Panc1 (cell line): ENCODE results near the gene KRR1.

ENCODE experiments used
- POLR2AphosphoS5 ChIP-seq: IDR thresholded peaks from 2 replicates; pipeline ENCODE4 v1.6.1; 2012; ENCODE audit warnings: mild to moderate bottlenecking, low read depth, low read length, moderate library complexity
- TF ChIP-seq, protein P1 (sequence below): fragments of 450-650 bp; IDR thresholded peaks from 2 replicates; pipeline ENCODE4 v1.5.1; 2017; ENCODE audit warnings: mild to moderate bottlenecking
- TF ChIP-seq, protein P2 (sequence below), 2 experiments: IDR thresholded peaks; 2 replicates each; pipeline ENCODE4 v1.6.1; 2011 to 2012; ENCODE audit warnings: low read depth in 2 of 2, control low read depth in 1 of 2, low read length in 1 of 2, mild to moderate bottlenecking in 1 of 2, moderate library complexity in 1 of 2; ENCODE audit not compliant: insufficient read depth in 1 of 2

DNA sequence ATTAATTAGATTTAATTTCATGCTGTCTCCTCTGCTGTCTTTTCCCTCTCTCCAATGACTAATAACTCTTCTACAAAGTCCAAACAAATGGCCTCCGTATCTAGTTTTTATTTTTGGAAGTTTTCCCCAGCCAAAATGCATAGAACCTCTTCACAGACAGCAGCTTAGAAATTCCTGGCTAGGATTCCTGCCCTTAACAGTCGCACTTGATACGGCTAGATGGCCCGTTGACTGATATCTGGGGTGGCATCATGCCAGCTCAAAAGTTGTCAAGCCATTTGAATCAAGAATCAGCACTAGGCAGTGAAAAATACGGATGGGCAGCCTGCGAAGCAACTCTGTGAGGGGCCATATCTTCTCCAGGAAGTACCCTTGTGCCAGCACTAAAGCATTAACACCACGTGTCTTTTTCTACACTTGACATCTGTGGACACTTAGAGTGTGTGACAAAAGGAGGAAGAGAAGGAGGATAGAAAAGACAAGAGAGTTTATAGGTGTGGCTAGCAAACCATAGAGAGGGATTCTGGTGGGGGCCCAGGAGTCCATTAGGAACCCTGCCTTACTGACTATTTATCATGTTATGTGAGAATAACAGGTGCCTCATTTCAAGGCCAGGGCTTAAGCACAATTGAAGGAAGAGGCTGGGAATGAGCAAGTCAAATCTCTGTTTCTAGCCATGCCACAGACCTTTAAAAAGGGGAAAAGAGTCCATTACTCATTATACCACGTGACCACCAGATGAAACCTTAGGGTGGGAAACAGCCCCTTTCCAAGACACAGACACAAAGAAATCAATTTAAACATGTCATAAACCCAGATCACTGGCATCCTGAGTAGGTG is 39.2 kb upstream of the KRR1 start:
- TF ChIP-seq POLR2AphosphoS5, result no peak
- TF ChIP-seq, protein P1, sequence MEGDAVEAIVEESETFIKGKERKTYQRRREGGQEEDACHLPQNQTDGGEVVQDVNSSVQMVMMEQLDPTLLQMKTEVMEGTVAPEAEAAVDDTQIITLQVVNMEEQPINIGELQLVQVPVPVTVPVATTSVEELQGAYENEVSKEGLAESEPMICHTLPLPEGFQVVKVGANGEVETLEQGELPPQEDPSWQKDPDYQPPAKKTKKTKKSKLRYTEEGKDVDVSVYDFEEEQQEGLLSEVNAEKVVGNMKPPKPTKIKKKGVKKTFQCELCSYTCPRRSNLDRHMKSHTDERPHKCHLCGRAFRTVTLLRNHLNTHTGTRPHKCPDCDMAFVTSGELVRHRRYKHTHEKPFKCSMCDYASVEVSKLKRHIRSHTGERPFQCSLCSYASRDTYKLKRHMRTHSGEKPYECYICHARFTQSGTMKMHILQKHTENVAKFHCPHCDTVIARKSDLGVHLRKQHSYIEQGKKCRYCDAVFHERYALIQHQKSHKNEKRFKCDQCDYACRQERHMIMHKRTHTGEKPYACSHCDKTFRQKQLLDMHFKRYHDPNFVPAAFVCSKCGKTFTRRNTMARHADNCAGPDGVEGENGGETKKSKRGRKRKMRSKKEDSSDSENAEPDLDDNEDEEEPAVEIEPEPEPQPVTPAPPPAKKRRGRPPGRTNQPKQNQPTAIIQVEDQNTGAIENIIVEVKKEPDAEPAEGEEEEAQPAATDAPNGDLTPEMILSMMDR, result no peak
- TF ChIP-seq, protein P2, sequence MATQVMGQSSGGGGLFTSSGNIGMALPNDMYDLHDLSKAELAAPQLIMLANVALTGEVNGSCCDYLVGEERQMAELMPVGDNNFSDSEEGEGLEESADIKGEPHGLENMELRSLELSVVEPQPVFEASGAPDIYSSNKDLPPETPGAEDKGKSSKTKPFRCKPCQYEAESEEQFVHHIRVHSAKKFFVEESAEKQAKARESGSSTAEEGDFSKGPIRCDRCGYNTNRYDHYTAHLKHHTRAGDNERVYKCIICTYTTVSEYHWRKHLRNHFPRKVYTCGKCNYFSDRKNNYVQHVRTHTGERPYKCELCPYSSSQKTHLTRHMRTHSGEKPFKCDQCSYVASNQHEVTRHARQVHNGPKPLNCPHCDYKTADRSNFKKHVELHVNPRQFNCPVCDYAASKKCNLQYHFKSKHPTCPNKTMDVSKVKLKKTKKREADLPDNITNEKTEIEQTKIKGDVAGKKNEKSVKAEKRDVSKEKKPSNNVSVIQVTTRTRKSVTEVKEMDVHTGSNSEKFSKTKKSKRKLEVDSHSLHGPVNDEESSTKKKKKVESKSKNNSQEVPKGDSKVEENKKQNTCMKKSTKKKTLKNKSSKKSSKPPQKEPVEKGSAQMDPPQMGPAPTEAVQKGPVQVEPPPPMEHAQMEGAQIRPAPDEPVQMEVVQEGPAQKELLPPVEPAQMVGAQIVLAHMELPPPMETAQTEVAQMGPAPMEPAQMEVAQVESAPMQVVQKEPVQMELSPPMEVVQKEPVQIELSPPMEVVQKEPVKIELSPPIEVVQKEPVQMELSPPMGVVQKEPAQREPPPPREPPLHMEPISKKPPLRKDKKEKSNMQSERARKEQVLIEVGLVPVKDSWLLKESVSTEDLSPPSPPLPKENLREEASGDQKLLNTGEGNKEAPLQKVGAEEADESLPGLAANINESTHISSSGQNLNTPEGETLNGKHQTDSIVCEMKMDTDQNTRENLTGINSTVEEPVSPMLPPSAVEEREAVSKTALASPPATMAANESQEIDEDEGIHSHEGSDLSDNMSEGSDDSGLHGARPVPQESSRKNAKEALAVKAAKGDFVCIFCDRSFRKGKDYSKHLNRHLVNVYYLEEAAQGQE (IDR thresholded peaks at IDR 0.05; ENCODE audit: insufficient read depth in 1 of 2, low read depth in 2 of 2, low read length in 1 of 2), result no peak
